LHCN-M2 (cell line): Measurements from ENCODE around the gene TMEM91. TPM values are rescaled to one million over a fixed set of nuclear protein-coding genes. Genes with fewer than 3 reads are reported as not detected.

ENCODE experiments used
- DNase-seq: peaks from one replicate; pipeline ENCODE4 v3.0.0-alpha.2; 2012; ENCODE audit warnings: low read depth
- total RNA-seq: library from RNA; depleted of rRNA; stranded (reverse); fragments of >200 nt; gene quantifications from 2 replicates; pipeline ENCODE4 v1.2.3, GENCODE V29; 2014; rRNA removed

Gene TMEM91
- total RNA-seq, 1 experiment from 2014 or later = 1.2 TPM

DNA sequence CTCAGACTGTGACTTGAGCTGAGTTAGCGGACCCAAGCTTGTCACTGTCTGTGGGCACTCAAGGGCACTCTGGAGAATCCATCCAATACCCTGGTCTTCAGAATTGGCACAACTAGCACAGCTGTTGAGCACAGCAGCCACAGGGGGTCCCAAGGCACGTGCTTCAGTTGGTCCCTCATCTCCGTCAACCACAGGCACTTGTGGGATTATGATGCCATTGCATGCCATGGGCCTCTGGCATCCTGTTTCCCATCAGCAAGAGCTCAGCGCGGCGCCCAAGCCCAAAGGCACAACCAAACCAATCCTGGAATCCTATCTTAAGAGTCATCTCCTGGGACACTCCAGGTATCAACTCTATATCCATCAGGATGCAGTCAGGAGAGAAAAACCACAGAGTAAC is 54.6 kb downstream of the TMEM91 start:
- DNase-seq = no peak

DNA sequence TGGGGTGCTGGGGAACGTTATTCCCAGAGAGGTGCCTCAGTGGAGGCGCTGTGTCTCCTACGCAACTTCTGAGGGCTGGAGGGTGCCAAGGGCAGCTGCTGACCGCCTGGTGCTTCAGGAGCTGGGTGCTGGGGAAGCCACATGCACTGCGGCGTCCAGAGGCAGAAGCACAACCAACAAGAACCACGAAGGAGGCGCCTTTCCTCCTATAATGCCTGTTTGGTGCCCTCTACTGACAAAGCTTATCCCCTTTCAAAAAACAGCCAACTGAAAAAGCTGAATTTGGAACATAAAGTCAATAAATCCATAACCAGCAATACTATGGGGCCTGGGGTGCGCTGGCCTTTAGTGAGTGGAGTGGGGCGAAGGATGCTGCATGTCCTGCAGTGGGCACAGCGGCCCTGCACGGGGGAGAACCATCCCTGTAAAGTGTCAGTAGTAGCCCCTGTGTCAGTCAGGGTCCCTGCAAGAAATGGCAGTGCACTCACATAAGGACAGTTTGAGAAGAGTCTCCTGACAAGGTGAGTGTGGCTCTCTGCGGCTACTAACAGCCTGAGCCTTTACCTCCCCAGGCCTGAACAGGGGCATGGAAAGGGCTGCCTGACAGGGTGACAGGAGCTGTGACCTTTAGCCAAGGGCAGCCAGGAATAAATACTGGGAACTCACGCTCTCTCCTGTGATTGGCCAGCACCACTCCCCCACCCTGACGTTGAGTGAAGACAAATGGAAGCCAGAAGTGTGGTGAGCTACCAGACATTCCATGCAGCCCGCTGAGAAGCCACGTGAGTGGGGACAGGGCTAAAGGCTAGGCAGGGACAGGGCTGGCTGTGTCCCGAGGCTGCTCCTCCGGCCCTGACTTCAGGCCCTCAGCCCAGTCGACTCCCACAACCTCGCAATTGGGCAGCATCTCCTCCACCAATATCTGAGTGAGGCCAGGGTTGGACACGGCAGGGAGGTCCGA is 55.4 kb downstream of the TMEM91 start:
- DNase-seq = no peak

DNA sequence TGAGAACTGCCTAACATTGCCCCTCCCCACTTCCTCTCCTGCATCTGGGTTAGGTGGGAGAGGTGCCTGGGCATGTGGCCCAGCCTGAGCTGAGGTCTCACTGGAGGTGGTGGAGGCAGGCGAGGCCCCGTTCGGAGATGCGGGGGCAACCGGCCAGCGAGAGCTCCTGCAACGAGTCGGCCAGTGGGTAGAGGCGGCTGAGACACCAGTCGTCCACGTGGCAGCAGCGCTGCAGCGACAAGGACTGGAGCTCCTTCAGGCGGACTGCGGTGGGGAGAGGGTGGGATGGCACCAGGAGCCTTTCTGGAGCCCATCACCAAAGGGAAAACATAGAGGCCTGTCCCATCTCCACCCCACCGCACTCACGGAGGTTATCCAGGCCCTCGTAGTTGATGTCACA is 56.8 kb downstream of the TMEM91 start:
- DNase-seq = no peak

Other genes with a start within 250 kb of the TMEM91 start
- gene CYP2S1, start 183.3 kb upstream of the TMEM91 start, total RNA-seq = not detected in 2 replicates
- 254 and 297 TPM in 2 replicates for gene AXL, start 157.3 kb upstream of the TMEM91 start, total RNA-seq
- gene HNRNPUL1, start 112.2 kb upstream of the TMEM91 start, total RNA-seq = 153 and 159 TPM in 2 replicates
- 10.2 and 15.3 TPM in 2 replicates for gene CCDC97, start 66.4 kb upstream of the TMEM91 start, total RNA-seq
- gene TGFB1, start 22.6 kb upstream of the TMEM91 start, total RNA-seq = 11.6 and 11.7 TPM in 2 replicates
- 3.7 and 5.3 TPM in 2 replicates for gene B9D2, start 12.4 kb upstream of the TMEM91 start, total RNA-seq
- 28.6 and 33.0 TPM in 2 replicates for gene EXOSC5, start 20.8 kb downstream of the TMEM91 start, total RNA-seq
- gene BCKDHA, start 21.3 kb downstream of the TMEM91 start, total RNA-seq = 38.6 and 45.5 TPM in 2 replicates
- gene B3GNT8, start 50.8 kb downstream of the TMEM91 start, total RNA-seq = not detected in 2 replicates
- gene DMAC2, start 63.4 kb downstream of the TMEM91 start, total RNA-seq = 52.1 and 53.6 TPM in 2 replicates
- not detected in 2 replicates for gene ERICH4, start 66.6 kb downstream of the TMEM91 start, total RNA-seq
- gene CEACAM21, start 199.6 kb downstream of the TMEM91 start, total RNA-seq = not detected in 2 replicates